Mononuclear cell (primary cell): ENCODE measurements around the gene CDKN1B. TPM values are rescaled to one million over a fixed set of nuclear protein-coding genes. Genes with fewer than 3 reads are reported as not detected.
A peak's percentile ranks its signal among the peaks of the same experiment; 100 is the strongest.
"Not testable (repeated sequence)": the region's sequence is repeated elsewhere in the genome, so short reads cannot be mapped to it uniquely, and the experiment has no call there.

Source experiments
- H3K27me3 ChIP-seq: 2 replicates; pipeline ENCODE4 v1.6.0; 2011; ENCODE audit warnings: low read length, control low read depth; ENCODE audit not compliant: insufficient read depth
- H3K4me1 ChIP-seq: 2 replicates; pipeline ENCODE4 v1.5.1; 2011; ENCODE audit warnings: mild to moderate bottlenecking, low read length, control low read depth; ENCODE audit not compliant: insufficient read depth
- H3K4me3 ChIP-seq: 2 replicates; pipeline ENCODE4 v1.5.1; 2011; ENCODE audit warnings: mild to moderate bottlenecking, low read length, moderate library complexity
- H3K9me3 ChIP-seq: 2 replicates; pipeline ENCODE4 v1.5.1; 2011; ENCODE audit warnings: low read depth, mild to moderate bottlenecking, control low read depth, low read length
- total RNA-seq: library from RNA; depleted of rRNA; stranded (reverse); fragments of >200 nt; gene quantifications from one replicate; pipeline ENCODE4 v1.2.3, GENCODE V29; 2012

Gene CDKN1B
- total RNA-seq, 1 donor: 268 TPM

- Histone ChIP-seq H3K9me3 (no peaks in the 10 kb centered on the region), H3K27me3 (no peaks in the 10 kb centered on the region), H3K4me1 (peaks cover 55% of the 10 kb centered on the region), H3K4me3 (peak overlapping the region; percentile 88)
Observed at GRCh38 chr12:12725956-12726554, 8.9 kb downstream of the CDKN1B start.

GRCh38 chr12:12726555-12727093, 9.5 kb downstream of the CDKN1B start:
- Histone ChIP-seq H3K9me3 (no peaks in the 10 kb centered on the region), H3K27me3 (no peaks in the 10 kb centered on the region), H3K4me3 (peak overlapping the region; percentile 88), H3K4me1 (peaks cover 49% of the 10 kb centered on the region)

GRCh38 chr12:12731178-12731577, 14.0 kb downstream of the CDKN1B start:
- Histone ChIP-seq H3K4me1 (peaks cover 55% of the 10 kb centered on the region), H3K27me3 (no peaks in the 10 kb centered on the region), H3K4me3 (no peak overlapping the region)

GRCh38 chr12:12731785-12732184, 14.6 kb downstream of the CDKN1B start:
- no peaks in the 10 kb centered on the region for H3K9me3 ChIP-seq
- H3K27me3 ChIP-seq: no peaks in the 10 kb centered on the region
- peaks cover 58% of the 10 kb centered on the region for H3K4me1 ChIP-seq
- no peak overlapping the region for H3K4me3 ChIP-seq

More at GRCh38 chr12:12731178-12731577, 14.0 kb downstream of the CDKN1B start:
- H3K9me3 ChIP-seq: no peaks in the 10 kb centered on the region

GRCh38 chr12:12733118-12733517, 15.9 kb downstream of the CDKN1B start:
- peaks cover 52% of the 10 kb centered on the region for H3K4me1 ChIP-seq
- H3K27me3 ChIP-seq: no peaks in the 10 kb centered on the region

GRCh38 chr12:12734054-12734453, 16.9 kb downstream of the CDKN1B start:
- H3K4me1 ChIP-seq: peaks cover 44% of the 10 kb centered on the region

More at GRCh38 chr12:12733118-12733517, 15.9 kb downstream of the CDKN1B start:
- H3K4me3 ChIP-seq: no peak overlapping the region
- H3K9me3 ChIP-seq: no peaks in the 10 kb centered on the region

GRCh38 chr12:12734561-12735071, 17.4 kb downstream of the CDKN1B start:
- H3K4me1 ChIP-seq: peaks cover 39% of the 10 kb centered on the region
- no peaks in the 10 kb centered on the region for H3K9me3 ChIP-seq
- H3K4me3 ChIP-seq: no peak overlapping the region
- H3K27me3 ChIP-seq: no peaks in the 10 kb centered on the region

More at GRCh38 chr12:12734054-12734453, 16.9 kb downstream of the CDKN1B start:
- Histone ChIP-seq H3K4me3 (no peak overlapping the region), H3K27me3 (no peaks in the 10 kb centered on the region), H3K9me3 (no peaks in the 10 kb centered on the region)

GRCh38 chr12:12735301-12735700, 18.1 kb downstream of the CDKN1B start:
- Histone ChIP-seq H3K4me3 (no peak overlapping the region), H3K27me3 (no peaks in the 10 kb centered on the region), H3K9me3 (no peaks in the 10 kb centered on the region), H3K4me1 (peaks cover 32% of the 10 kb centered on the region)

GRCh38 chr12:12736759-12737676, 19.9 kb downstream of the CDKN1B start:
- Histone ChIP-seq H3K9me3 (no peaks in the 10 kb centered on the region), H3K4me3 (peak overlapping the region; percentile 12), H3K27me3 (no peaks in the 10 kb centered on the region), H3K4me1 (peaks cover 31% of the 10 kb centered on the region)

GRCh38 chr12:12738152-12738551, 21.0 kb downstream of the CDKN1B start:
- H3K9me3 ChIP-seq, H3K27me3 ChIP-seq, H3K4me3 ChIP-seq: not testable (repeated sequence)
- H3K4me1 ChIP-seq: peaks cover 31% of the 10 kb centered on the region

GRCh38 chr12:12741660-12742059, 24.5 kb downstream of the CDKN1B start:
- Histone ChIP-seq H3K9me3 (no peaks in the 10 kb centered on the region), H3K4me3 (no peak overlapping the region), H3K4me1 (peaks cover 9% of the 10 kb centered on the region), H3K27me3 (no peaks in the 10 kb centered on the region)

- no peak overlapping the region for H3K4me3 ChIP-seq
- H3K4me1 ChIP-seq: no peaks in the 10 kb centered on the region
- H3K27me3 ChIP-seq: no peaks in the 10 kb centered on the region
- H3K9me3 ChIP-seq: no peaks in the 10 kb centered on the region
Observed at GRCh38 chr12:12744546-12745305, 27.6 kb downstream of the CDKN1B start.

- H3K9me3 ChIP-seq: no peaks in the 10 kb centered on the region
- no peaks in the 10 kb centered on the region for H3K27me3 ChIP-seq
- no peaks in the 10 kb centered on the region for H3K4me1 ChIP-seq
- H3K4me3 ChIP-seq: no peak overlapping the region
Observed at GRCh38 chr12:12745576-12746211, 28.5 kb downstream of the CDKN1B start.

GRCh38 chr12:12747278-12747677, 30.1 kb downstream of the CDKN1B start:
- Histone ChIP-seq H3K9me3 (no peaks in the 10 kb centered on the region), H3K4me1 (no peaks in the 10 kb centered on the region), H3K27me3 (no peaks in the 10 kb centered on the region), H3K4me3 (no peak overlapping the region)
